WI38 (cell line): ENCODE data around the gene WDFY4.

ENCODE experiments used
- H3K4me3 ChIP-seq: 2 replicates; pipeline ENCODE4 v1.5.1; 2011; ENCODE audit warnings: low read depth, mild to moderate bottlenecking, control low read depth, low read length
- CTCF ChIP-seq: IDR thresholded peaks from 2 replicates; pipeline ENCODE4 v1.5.1; 2012; ENCODE audit warnings: low read depth, mild to moderate bottlenecking, control low read depth, low read length

Gene WDFY4

GRCh38 chr10:48697091-48697490 lies 12.4 kb downstream of the WDFY4 start:
- no peak overlapping the region for H3K4me3 ChIP-seq
- TF ChIP-seq CTCF: no peak

DNA sequence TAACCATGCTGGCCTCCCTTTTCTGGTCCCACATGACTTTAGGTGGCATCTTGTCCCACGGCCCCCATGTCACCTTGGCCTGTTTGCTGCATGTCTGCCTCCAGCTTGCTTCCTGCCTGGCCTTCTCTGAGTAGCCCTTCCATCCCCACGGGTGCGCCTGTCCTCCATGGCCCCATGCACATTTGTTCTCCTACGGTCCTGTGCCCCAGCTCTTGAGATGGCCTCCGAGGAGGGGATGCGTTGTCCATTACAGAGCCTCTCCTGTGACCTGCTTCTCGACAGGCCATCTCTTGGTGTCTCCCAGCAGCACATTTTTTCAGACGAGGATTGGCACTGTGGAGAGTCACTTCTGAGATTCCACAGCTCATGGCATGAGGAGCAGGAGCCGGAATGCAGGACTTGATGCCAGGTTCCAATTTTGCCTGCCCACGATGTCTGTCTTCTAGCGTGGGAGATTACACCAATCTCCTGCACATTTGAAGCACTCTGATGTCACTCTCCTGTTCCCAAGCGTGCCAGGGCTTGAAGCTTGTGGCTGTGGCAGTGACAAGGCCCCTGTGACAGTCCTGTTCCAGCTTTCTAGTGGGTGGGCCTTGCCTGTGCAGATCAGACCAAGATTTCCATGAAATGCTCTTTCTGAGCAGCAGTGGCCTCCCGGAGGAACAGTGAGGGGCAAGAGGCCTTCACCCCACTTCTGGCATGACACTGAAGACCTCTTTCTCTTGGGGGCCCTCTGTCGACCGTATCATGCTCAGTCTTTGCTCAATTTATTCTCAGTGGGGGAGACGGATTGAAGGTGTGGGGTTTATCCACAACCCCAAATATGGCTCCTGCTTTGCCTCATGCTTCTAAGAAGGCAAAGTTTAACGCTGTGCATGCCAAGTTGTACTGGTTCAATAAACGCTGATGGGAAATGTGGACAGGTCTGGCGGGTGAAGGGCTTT lies 13.4 kb downstream of the WDFY4 start:
- no peak overlapping the region for H3K4me3 ChIP-seq
- no peak for TF ChIP-seq CTCF

DNA sequence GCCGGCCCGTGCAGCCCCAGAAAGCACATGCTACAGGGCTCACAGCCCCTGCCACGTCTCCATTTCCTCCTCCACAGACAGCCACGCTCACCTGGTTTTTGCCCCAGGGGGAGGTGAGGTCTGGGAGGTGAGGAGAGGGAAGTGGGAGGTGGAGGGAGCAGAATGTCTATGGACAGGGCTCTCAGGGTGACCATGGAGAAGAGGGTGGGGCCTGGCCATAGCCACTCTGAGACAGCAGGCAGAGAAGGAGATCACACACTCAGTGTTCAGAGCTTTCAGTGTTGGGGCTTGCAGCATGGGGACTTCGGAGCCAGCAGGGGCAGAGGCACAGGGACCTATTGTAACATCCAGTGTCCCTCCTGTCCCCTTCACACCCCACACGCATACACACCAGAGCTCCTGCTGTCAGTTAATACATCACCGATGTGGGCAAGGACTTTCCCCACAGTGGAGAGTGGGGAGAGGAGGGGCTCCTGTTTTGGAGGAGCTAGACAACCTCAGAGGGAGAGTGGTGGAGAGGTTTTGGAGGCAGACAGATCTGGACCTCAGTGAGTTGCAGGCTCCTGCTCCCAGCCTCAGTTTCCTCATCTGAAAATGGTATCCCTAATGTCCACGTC lies 14.4 kb downstream of the WDFY4 start:
- TF ChIP-seq CTCF: no peak
- no peak overlapping the region for H3K4me3 ChIP-seq

DNA sequence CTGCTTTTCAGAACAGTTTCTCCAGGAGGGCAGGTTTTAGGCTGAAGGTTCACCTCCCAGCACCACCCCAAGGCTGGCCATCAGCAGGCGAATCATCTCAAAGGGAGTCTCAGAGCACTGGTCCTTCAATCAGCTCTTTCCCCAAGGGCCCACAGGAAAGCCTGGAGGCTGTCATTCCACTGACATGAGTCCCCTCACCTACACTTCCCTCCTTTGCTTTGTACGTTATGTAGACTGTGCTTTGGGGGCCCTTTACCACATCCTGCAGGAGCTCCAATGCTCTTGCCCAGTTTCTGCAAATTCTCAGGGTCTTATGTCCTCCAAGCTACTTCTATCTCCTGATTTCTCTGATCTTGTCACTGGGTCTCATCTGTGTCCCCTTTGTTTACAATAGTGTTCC lies 15.4 kb downstream of the WDFY4 start:
- no peak overlapping the region for H3K4me3 ChIP-seq
- no peak for TF ChIP-seq CTCF

DNA sequence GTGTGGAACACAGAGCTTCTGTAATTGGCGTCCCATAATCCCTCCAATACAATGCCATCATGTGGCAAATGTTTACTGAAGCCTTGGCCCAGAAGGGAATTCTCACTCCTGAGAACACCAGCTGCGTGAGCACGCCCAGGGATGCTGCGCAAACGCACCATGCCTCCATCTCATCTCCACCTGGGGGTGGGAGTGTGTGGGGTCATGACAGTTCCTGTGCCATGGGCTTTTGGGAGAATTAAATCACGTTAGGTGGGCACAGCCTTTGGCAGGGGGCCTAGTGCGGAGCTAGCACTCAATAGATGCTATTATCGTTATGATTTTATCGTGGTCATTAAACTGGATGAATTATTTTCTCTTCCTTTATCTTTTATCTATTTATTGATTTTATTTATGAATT lies 15.8 kb downstream of the WDFY4 start:
- TF ChIP-seq CTCF: no peak

DNA sequence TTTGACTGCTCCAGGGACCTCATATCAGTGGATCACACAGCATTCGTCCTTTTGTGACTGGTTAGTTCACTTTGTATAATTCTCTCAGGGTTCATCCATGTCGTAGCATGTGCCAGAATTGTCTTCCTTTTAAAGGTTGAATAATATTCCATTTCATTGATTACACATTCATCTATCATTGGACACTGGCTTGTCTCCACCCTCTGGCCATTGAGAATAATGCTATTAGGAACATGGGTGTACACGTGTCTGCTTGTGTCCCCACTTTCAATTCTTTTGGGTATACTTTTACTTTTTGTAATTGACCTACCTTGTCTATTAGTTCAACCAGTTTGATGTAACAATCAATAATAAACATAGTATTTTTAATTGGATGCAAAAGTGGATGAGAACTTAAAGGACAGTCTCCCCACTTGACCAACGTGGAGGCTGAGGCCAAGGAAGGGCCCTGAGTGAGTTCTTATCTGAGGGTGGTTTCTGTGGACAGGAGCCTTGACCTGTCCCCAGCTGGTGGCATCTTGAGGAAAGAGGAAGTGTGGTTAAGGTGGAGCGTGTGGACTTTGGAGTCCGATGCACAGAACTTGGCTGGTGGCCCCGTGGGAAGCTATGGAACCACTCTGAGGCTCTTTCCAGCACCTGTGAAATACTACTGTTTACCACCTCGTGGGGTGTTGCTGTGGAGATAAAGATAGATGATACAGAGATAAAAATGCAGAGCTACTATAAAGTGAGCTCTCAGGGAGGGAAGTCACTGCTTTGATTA lies 16.6 kb downstream of the WDFY4 start:
- no peak for TF ChIP-seq CTCF
- no peak overlapping the region for H3K4me3 ChIP-seq

More for the DNA sequence above, 15.8 kb downstream of the WDFY4 start:
- no peak overlapping the region for H3K4me3 ChIP-seq

GRCh38 chr10:48701941-48702340 lies 17.3 kb downstream of the WDFY4 start:
- TF ChIP-seq CTCF: no peak
- no peak overlapping the region for H3K4me3 ChIP-seq
